Omental fat pad (tissue), 4 donors: ENCODE results near the gene C7orf33. TPM values are rescaled to one million over a fixed set of nuclear protein-coding genes. Genes with fewer than 3 reads are reported as not detected.

Experiments
- ATAC-seq: fragments of 150-250 bp; one replicate; pipeline ENCODE4 v1.9.1; 2016; ENCODE audit warnings: mild to moderate bottlenecking, moderate library complexity; ENCODE audit not compliant: low FRiP score
- DNase-seq: peaks from one replicate; pipeline ENCODE4 v3.0.0-alpha.2; 2019; ENCODE audit warnings: low spot score
- total RNA-seq, 4 donors: library from RNA; depleted of rRNA; stranded (reverse); fragments of >200 nt; gene quantifications; one replicate each; pipeline ENCODE4 v1.1.0, GENCODE V29; 2016
- TF ChIP-seq, protein P1 (sequence below), 3 donors: fragments of 450-650 bp; IDR thresholded peaks; one replicate each; pipeline ENCODE4 v1.5.1; 2016 to 2017; ENCODE audit warnings: antibody characterized with exemption in 3 of 3, mild to moderate bottlenecking in 3 of 3, moderate library complexity in 2 of 3

The C7orf33 gene, protein sequence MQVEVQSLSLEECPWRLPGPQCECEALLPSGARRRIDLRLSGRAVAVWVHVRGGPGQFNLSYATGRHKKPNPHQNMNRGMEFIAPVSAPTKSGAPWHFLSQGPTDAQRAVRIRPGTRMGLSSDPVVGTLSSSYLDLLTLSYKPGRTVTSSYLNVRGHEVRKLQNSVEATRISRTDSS
- total RNA-seq = not detected

DNA sequence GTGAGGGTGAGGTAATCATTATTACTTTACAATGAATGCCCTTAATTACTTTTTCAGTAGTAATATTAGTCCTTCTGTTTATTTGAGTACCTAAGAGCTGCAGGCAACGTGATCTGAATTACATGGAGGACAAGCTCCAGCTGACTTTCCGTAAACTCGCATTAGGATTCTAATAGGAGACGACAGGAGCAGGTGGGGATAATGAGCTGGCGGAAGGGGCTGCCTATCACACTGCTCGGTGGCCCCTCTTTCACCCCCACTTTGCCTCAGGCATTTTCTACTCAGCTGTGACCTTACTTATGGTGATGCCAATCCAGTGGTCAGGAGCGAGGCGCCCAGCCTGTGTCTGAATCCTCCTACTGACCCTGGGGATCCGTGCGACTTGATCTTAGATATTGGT, at the start of gene C7orf33:
Gene C7orf33, plus strand, starts transcription at position 296 of the 400 bp plus-strand sequence. CDS start 160 bp downstream, outside the sequence.
- DNase-seq (no peak), ATAC-seq (no peak)
- TF ChIP-seq, protein P1, sequence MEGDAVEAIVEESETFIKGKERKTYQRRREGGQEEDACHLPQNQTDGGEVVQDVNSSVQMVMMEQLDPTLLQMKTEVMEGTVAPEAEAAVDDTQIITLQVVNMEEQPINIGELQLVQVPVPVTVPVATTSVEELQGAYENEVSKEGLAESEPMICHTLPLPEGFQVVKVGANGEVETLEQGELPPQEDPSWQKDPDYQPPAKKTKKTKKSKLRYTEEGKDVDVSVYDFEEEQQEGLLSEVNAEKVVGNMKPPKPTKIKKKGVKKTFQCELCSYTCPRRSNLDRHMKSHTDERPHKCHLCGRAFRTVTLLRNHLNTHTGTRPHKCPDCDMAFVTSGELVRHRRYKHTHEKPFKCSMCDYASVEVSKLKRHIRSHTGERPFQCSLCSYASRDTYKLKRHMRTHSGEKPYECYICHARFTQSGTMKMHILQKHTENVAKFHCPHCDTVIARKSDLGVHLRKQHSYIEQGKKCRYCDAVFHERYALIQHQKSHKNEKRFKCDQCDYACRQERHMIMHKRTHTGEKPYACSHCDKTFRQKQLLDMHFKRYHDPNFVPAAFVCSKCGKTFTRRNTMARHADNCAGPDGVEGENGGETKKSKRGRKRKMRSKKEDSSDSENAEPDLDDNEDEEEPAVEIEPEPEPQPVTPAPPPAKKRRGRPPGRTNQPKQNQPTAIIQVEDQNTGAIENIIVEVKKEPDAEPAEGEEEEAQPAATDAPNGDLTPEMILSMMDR (IDR thresholded peaks at IDR 0.05) = no peak

DNA sequence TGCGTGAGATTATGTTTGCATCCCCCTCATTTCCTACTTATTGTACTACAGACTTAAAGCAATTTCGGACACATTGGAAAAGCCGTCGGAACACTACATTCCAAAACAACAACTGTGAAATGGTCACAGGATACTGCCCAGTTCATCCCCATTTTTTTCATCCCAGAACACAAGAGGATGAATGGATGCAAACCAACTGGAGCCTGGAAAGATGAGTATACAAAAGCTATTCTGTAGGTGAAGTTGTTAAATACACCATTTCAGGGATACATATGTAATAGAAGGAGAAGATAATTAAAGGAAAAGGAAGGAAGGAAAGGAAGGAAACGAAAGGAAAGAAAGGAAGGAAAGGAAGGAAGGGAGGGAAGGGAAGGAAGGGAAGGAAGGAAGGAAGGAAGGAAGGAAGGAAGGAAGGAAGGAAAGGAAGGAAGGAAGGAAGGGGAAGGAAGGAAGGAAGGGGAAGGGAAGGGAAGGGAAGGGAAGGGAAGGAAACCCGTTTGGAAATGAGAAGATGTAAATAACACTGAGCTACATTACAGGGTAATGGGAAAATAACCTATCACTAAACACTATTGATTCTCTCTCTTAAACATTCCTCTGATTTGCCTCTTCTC, 48.6 kb upstream of the C7orf33 start:
- TF ChIP-seq, protein P1 (IDR thresholded peaks at IDR 0.05) = no peak
- ATAC-seq (no peak), DNase-seq (no peak)

DNA sequence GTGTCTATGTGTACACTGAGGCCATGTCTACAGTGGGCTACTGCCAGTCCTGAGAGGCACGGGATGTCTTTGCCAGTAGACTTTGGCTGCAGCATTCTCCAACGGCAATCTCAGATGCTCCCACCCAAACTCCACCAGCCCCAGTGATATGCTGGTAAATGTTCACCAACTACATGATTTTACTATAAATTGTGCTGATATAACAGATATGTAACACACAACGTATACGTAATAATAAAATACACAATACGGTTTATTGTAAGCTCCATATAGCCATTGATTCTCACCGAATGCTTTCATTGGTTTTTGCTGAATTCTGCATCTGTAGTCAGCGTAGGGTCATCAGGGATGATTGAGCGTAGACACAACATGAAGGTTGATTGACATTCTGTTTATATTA, 47.3 kb upstream of the C7orf33 start:
- DNase-seq (no peak), ATAC-seq (no peak)
- TF ChIP-seq, protein P1 (IDR thresholded peaks at IDR 0.05) = no peak

DNA sequence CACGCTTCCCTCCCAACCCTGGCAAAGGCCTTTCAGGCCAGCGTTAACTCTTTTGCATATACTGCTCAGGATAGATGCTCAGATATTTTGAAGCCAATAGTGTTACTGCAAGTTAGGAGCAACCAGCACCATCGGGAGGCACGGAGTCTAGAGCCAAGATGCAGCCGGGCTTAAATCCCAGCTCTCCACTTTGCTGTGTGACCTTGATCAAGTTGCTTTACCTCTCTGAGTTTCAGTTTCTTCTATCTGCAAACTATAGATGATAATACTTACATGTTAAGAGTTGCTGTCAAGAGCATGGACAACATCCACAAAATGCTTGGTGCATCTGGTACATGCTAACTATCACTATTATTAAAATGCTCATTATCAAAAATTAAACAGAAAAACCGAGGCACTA, 45.4 kb upstream of the C7orf33 start:
- ATAC-seq (no peak), DNase-seq (no peak)
- TF ChIP-seq, protein P1 (IDR thresholded peaks at IDR 0.05) = no peak

DNA sequence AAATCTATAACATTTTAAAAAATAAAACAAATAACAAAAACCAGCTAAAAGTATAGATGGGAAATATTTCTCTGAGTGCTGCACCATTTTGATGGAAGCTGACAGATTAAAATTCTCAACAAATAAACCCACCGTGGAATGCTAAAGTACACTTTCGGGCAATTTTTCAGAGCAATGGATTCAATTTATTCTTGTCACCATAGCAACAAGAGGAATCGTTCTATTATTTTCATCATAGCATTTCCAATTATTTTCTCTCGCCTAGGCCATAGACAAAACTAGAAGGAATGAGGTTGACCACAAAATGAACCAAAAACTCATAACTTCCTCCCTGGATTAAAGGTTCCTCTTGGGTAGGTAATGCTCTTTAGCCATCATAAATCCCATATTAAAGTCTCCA, 44.6 kb upstream of the C7orf33 start:
- DNase-seq = no peak
- no peak for ATAC-seq
- TF ChIP-seq, protein P1 (IDR thresholded peaks at IDR 0.05) = no peak

DNA sequence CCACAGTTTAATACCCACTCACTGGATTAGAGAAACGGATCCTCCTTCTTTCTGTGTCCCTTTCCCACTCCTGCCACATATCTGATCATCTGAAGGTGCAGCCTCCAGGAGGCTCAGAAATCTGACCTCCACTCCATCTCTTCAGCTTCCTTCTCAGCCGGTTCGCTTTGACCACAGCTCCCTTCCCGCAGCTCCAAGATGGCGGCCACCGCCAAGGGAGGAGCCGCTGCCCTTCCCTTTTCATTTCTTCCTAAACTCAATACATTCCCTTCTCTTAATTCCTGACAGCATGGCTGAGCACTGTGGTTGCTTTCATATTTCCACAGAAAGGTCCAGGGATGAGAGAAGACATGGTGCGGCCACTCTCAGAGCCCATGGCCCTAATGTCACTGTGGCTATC, 43.7 kb upstream of the C7orf33 start:
- ATAC-seq = no peak
- TF ChIP-seq, protein P1 (IDR thresholded peaks at IDR 0.05) = no peak
- no peak for DNase-seq

DNA sequence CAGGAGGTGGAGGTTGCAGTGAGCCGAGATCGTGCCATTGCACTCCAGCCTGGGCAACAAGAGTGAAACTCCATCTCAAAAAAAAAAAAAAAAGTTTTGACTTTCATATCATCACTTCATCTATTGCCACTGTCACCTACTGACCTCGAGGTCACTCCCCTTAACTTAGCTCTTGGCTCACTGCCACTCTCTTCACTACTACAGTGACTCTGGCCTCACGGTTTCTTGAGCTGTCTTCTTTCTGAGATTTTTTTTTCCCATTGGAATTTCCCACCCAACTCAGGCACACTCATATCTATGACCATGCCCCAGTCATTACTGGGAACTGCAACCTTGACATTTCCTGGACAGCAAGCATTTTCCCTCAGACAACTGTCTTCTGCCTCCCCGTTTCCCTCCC, 42.6 kb upstream of the C7orf33 start:
- TF ChIP-seq, protein P1 (IDR thresholded peaks at IDR 0.05) = no peak
- no peak for ATAC-seq

More for the DNA sequence above, 42.6 kb upstream of the C7orf33 start:
- no peak for DNase-seq
